ENCODE data around the gene NFKBIE. TPM values are rescaled to one million over a fixed set of nuclear protein-coding genes. Genes with fewer than 3 reads are reported as not detected.

NFKBIE gene
- total RNA-seq, 6 experiments from 2014 or later = 2.5 to 30.2 (median 10.8) TPM

DNA sequence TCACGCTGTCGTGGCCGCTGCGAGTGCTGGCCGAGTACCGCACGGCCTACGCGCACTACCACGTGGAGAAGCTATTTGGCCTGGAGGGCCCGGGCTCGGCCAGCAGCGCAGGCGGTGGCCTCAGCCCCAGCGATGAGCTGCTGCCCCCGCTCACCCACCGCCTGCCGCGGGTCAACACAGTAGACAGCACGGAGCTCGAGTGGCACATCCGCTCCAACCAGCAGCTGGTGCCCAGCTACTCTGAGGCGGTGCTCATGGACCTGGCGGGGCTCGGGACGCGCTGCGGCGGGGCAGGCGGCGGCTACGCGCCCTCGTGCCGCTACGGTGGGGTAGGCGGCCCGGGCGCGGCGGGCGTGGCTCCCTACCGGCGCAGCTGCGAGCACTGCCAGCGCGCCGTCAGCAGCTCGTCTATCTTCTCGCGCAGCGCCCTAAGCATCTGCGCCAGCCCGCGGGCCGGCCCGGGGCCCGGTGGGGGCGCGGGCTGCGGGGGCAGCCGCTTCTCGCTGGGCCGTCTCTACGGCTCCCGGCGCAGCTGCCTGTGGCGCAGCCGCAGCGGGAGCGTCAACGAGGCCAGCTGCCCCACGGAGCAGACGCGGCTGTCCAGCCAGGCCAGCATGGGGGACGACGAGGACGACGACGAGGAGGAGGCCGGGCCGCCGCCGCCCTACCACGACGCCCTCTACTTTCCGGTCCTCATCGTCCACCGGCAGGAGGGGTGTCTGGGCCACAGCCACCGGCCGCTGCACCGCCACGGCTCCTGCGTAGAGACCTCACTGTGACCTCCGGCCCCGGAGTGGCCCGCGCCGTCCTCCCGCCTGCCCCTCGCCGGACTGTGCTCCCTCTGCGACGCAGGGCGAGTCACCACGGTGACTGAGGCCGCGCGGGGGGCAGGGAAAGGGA, 10.6 kb upstream of the NFKBIE start:
- intact Hi-C loops (cut with DNase I) = no loop called here
- H3K4me3 ChIP-seq = peak overlapping the region in 1 of 3 donors; percentile 4
- H3K27ac ChIP-seq = no peak overlapping the region
- TF ChIP-seq, protein P1, sequence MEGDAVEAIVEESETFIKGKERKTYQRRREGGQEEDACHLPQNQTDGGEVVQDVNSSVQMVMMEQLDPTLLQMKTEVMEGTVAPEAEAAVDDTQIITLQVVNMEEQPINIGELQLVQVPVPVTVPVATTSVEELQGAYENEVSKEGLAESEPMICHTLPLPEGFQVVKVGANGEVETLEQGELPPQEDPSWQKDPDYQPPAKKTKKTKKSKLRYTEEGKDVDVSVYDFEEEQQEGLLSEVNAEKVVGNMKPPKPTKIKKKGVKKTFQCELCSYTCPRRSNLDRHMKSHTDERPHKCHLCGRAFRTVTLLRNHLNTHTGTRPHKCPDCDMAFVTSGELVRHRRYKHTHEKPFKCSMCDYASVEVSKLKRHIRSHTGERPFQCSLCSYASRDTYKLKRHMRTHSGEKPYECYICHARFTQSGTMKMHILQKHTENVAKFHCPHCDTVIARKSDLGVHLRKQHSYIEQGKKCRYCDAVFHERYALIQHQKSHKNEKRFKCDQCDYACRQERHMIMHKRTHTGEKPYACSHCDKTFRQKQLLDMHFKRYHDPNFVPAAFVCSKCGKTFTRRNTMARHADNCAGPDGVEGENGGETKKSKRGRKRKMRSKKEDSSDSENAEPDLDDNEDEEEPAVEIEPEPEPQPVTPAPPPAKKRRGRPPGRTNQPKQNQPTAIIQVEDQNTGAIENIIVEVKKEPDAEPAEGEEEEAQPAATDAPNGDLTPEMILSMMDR (IDR thresholded peaks at IDR 0.05) = no peak
- no peak for TF ChIP-seq POLR2A (IDR thresholded peaks at IDR 0.05)
- H3K27me3 ChIP-seq = peaks cover 0 to 9% of the 10 kb centered on the region in 2 donors
- H3K4me1 ChIP-seq = peaks cover 0 to 4% (median 0%) of the 10 kb centered on the region in 4 donors
- DNase-seq (no peak), ATAC-seq (peak in 1 of 4 donors; percentile 13)
- no CpG with 5 or more reads among the region's 109 CpGs for whole genome bisulfite sequencing (ENCODE audit: insufficient coverage, low coverage, low lambda C conversion rate, missing lambda C conversion rate)
- H3K9me3 ChIP-seq = no peaks in the 10 kb centered on the region
- H3K36me3 ChIP-seq = no peaks in the 10 kb centered on the region

DNA sequence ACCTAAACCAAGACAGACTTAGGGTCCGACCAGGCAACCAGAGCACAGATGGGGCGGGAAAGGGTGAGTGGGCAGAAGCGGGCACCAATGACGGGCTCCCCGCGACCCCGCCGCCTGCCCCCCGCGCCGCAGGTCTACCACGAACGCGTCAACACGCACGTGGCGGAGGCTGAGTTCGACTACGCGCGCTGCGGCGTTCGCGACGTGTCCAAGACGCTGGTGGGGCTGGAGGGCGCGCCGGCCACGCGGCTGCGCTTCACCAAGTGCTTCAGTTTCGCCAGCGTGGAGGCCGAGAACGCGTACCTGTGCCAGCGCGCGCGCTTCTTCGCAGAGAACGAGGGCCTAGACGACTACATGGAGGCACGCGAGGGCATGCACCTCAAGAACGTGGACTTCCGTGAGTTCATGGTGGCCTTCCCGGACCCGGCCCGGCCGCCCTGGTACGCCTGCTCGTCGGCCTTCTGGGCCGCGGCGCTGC, 10.0 kb upstream of the NFKBIE start:
- H3K27ac ChIP-seq = no peak overlapping the region
- TF ChIP-seq, protein P1 (IDR thresholded peaks at IDR 0.05) = no peak
- TF ChIP-seq POLR2A (IDR thresholded peaks at IDR 0.05) = no peak
- no peaks in the 10 kb centered on the region for H3K36me3 ChIP-seq
- H3K4me1 ChIP-seq = peaks cover 0 to 4% (median 0%) of the 10 kb centered on the region in 4 donors
- DNase-seq (no peak), ATAC-seq (no peak)
- H3K27me3 ChIP-seq = peaks cover 0 to 9% of the 10 kb centered on the region in 2 donors
- intact Hi-C loops (cut with DNase I) = no loop called here
- H3K4me3 ChIP-seq = no peak overlapping the region
- 88% methylated on average over 42 of the region's 59 CpGs for WGBS (ENCODE audit: insufficient coverage, low coverage, low lambda C conversion rate, missing lambda C conversion rate)
- H3K9me3 ChIP-seq = no peaks in the 10 kb centered on the region

DNA sequence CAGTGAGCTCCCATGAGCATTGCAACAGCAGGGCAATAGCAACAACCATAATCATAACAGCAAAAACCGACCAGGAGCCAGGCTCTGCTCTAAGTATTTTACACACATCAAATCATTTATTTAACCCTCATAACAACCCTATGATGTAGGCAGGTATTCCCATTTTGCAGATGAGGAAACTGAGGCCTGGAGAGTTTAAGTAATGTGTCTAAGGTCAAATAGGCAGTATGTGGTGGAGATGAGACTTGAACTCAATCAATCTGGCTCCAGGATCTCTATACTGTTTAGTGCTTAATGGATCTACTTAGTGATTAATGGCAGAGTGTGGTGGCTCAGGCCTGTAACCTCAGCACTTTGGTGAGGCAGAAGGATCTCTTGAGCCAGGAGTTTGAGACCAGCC, 8.3 kb upstream of the NFKBIE start:
- Histone ChIP-seq H3K27ac (no peak overlapping the region), H3K4me3 (no peak overlapping the region), H3K36me3 (no peaks in the 10 kb centered on the region), H3K27me3 (peaks cover 0 to 9% of the 10 kb centered on the region in 2 donors), H3K9me3 (no peaks in the 10 kb centered on the region), H3K4me1 (peaks cover 0 to 4% (median 0%) of the 10 kb centered on the region in 4 donors)
- DNase-seq = no peak
- 40% methylated on average over 1 of the region's 1 CpG for WGBS (ENCODE audit: insufficient coverage, low coverage, low lambda C conversion rate, missing lambda C conversion rate)
- intact Hi-C loops (cut with DNase I) = no loop called here
- TF ChIP-seq POLR2A (IDR thresholded peaks at IDR 0.05) = no peak
- TF ChIP-seq, protein P1 (IDR thresholded peaks at IDR 0.05) = no peak
- ATAC-seq = no peak

DNA sequence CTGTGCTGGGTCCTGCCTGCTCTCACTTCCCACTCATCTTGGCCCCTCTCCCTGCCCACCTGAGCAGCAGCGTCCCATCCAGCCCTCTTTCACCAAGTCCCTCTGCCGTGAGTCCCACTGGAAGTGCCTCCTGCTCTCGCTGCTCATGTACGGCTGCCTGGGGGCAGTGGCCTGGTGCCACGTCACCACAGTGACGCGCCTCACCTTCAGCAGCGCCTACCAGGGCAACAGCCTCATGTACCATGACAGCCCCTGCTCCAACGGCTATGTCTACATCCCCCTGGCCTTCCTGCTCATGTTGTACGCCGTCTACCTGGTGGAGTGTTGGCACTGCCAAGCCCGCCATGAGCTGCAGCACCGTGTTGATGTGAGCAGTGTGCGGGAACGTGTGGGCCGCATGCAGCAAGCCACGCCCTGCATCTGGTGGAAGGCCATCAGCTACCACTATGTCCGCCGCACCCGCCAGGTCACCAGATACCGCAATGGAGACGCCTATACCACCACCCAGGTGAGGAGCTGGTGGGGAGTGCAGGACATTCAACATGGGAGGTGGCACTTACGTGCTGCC, 7.7 kb upstream of the NFKBIE start:
- peaks cover 0 to 4% (median 0%) of the 10 kb centered on the region in 4 donors for H3K4me1 ChIP-seq
- intact Hi-C loops (cut with DNase I) = no loop called here
- H3K9me3 ChIP-seq = no peaks in the 10 kb centered on the region
- ATAC-seq (no peak), DNase-seq (peak in 1 of 3 donors; percentile 46)
- 89% methylated on average over 11 of the region's 23 CpGs for WGBS (ENCODE audit: insufficient coverage, low coverage, low lambda C conversion rate, missing lambda C conversion rate)
- no peaks in the 10 kb centered on the region for H3K36me3 ChIP-seq
- TF ChIP-seq POLR2A (IDR thresholded peaks at IDR 0.05) = no peak
- TF ChIP-seq, protein P1 (IDR thresholded peaks at IDR 0.05) = no peak
- H3K4me3 ChIP-seq = no peak overlapping the region
- H3K27me3 ChIP-seq = peaks cover 0 to 9% of the 10 kb centered on the region in 2 donors
- H3K27ac ChIP-seq = no peak overlapping the region

All from right lobe of liver (tissue), 6 donors.